SU-DHL-6 (cell line): ENCODE results near the gene SFT2D3.

Experiments
- H2AFZ ChIP-seq: fragments of 200-600 bp; sonication (generic); 2 replicates; pipeline ENCODE4 v1.6.1; 2014; ENCODE audit warnings: low read depth, mild to moderate bottlenecking, moderate library complexity, mixed read lengths, antibody characterized with exemption, low read length; ENCODE audit not compliant: severe bottlenecking
- H3F3A ChIP-seq: fragments of 200-600 bp; shearing (Covaris generic); 2 replicates; pipeline ENCODE4 v1.6.0; 2016; ENCODE audit warnings: antibody characterized with exemption, mild to moderate bottlenecking; ENCODE audit not compliant: insufficient read depth
- H3K27ac ChIP-seq: fragments of 200-600 bp; sonication (generic); 2 replicates; pipeline ENCODE4 v1.5.1; 2016; ENCODE audit warnings: low read depth, mild to moderate bottlenecking, low read length, moderate library complexity, mixed read lengths
- H3K27me3 ChIP-seq: fragments of 200-600 bp; sonication (generic), shearing (Covaris generic); 2 replicates; pipeline ENCODE4 v1.6.0; 2014; ENCODE audit warnings: mild to moderate bottlenecking, low read length
- H3K36me3 ChIP-seq: fragments of 200-600 bp; sonication (generic); 2 replicates; pipeline ENCODE4 v1.6.1; 2014; ENCODE audit warnings: mild to moderate bottlenecking, low read length, mixed read lengths
- H3K4me2 ChIP-seq: fragments of 300-600, 200-600 bp; shearing (Covaris generic), sonication (generic); 2 replicates; pipeline ENCODE4 v1.6.0; 2014; ENCODE audit warnings: low read length, low read depth, mild to moderate bottlenecking; ENCODE audit not compliant: poor library complexity, severe bottlenecking
- H3K4me3 ChIP-seq: fragments of 200-600 bp; sonication (generic); 2 replicates; pipeline ENCODE4 v1.5.1; 2014; ENCODE audit warnings: antibody characterized with exemption, low read length, mild to moderate bottlenecking, mixed read lengths; ENCODE audit not compliant: insufficient read depth, poor library complexity, severe bottlenecking
- H3K79me2 ChIP-seq: fragments of 200-600 bp; sonication (generic); 2 replicates; pipeline ENCODE4 v1.6.1; 2014; ENCODE audit warnings: mild to moderate bottlenecking, low read length, moderate library complexity; ENCODE audit not compliant: insufficient read depth
- H3K9ac ChIP-seq: fragments of 200-600 bp; sonication (generic); 2 replicates; pipeline ENCODE4 v1.7.0; 2014; ENCODE audit warnings: mild to moderate bottlenecking, low read length
- H3K9me2 ChIP-seq: fragments of 200-600 bp; sonication (generic); replicated peaks from 2 replicates; pipeline ENCODE4 v1.6.1; 2014; ENCODE audit warnings: low read length; ENCODE audit not compliant: insufficient read depth
- H3K9me3 ChIP-seq: fragments of 200-600 bp; sonication (generic); 2 replicates; pipeline ENCODE4 v1.6.1; 2014; ENCODE audit warnings: low read length, mixed read lengths; ENCODE audit not compliant: insufficient read depth
- H4K20me1 ChIP-seq: fragments of 200-600 bp; sonication (generic); 2 replicates; pipeline ENCODE4 v1.6.1; 2014; ENCODE audit warnings: low read depth, mild to moderate bottlenecking, antibody characterized with exemption, low read length, moderate library complexity, mixed read lengths
- CTCF ChIP-seq: fragments of 200-600 bp; sonication (generic); IDR thresholded peaks from one replicate; pipeline ENCODE4 v1.5.1; 2017; ENCODE audit warnings: antibody characterized with exemption, mild to moderate bottlenecking, low read length, moderate library complexity; ENCODE audit not compliant: insufficient read depth, poor library complexity, severe bottlenecking
- EZH2phosphoT487 ChIP-seq: fragments of 200-600 bp; sonication (generic), shearing (Covaris generic); conservative IDR thresholded peaks from 2 replicates; pipeline ENCODE4 v1.6.1; 2018; ENCODE audit warnings: mild to moderate bottlenecking, antibody characterized with exemption, low read length, moderate library complexity, mixed read lengths

Gene SFT2D3

GRCh38 chr2:127719301-127720218 is 18.3 kb downstream of the SFT2D3 start:
- Histone ChIP-seq H2AFZ (no peak overlapping the region), H3K79me2 (no peaks in the 10 kb centered on the region), H3K9me3 (no peaks in the 10 kb centered on the region), H3K27ac (no peak overlapping the region), H3F3A (no peaks in the 10 kb centered on the region), H3K9ac (no peak overlapping the region), H3K4me2 (no peak overlapping the region), H4K20me1 (no peaks in the 10 kb centered on the region), H3K27me3 (no peaks in the 10 kb centered on the region), H3K4me3 (no peak overlapping the region), H3K9me2 (no peaks in the 10 kb centered on the region), H3K36me3 (peaks cover 32% of the 10 kb centered on the region)
- TF ChIP-seq CTCF (no peak), EZH2phosphoT487 (no peak)

- H2AFZ ChIP-seq, result no peak overlapping the region
- H3K9me3 ChIP-seq, result no peaks in the 10 kb centered on the region
- no peaks in the 10 kb centered on the region for H3F3A ChIP-seq
- H3K36me3 ChIP-seq, result peaks cover 32% of the 10 kb centered on the region
- no peak for TF ChIP-seq CTCF
- TF ChIP-seq EZH2phosphoT487, result no peak
- no peaks in the 10 kb centered on the region for H3K9me2 ChIP-seq
- no peak overlapping the region for H3K4me3 ChIP-seq
- no peaks in the 10 kb centered on the region for H3K27me3 ChIP-seq
- no peak overlapping the region for H3K27ac ChIP-seq
- H4K20me1 ChIP-seq, result no peaks in the 10 kb centered on the region
- no peak overlapping the region for H3K9ac ChIP-seq
- H3K4me2 ChIP-seq, result no peak overlapping the region
- no peaks in the 10 kb centered on the region for H3K79me2 ChIP-seq
Observed at GRCh38 chr2:127721311-127721977, 20.1 kb downstream of the SFT2D3 start.

GRCh38 chr2:127721978-127722355 is 20.7 kb downstream of the SFT2D3 start:
- Histone ChIP-seq H3K9ac (no peak overlapping the region), H3K9me2 (no peaks in the 10 kb centered on the region), H3K79me2 (no peaks in the 10 kb centered on the region), H4K20me1 (no peaks in the 10 kb centered on the region), H3F3A (no peaks in the 10 kb centered on the region), H3K9me3 (no peaks in the 10 kb centered on the region), H3K4me2 (no peak overlapping the region), H3K27me3 (no peaks in the 10 kb centered on the region), H3K4me3 (no peak overlapping the region), H2AFZ (no peak overlapping the region), H3K27ac (no peak overlapping the region), H3K36me3 (peaks cover 32% of the 10 kb centered on the region)
- TF ChIP-seq CTCF (no peak), EZH2phosphoT487 (no peak)
